B cell (primary cell): ENCODE measurements around the gene SOSTDC1. TPM values are rescaled to one million over a fixed set of nuclear protein-coding genes. Genes with fewer than 3 reads are reported as not detected.

Experiments
- ATAC-seq: fragments of 200-7000 bp; cut with Tn5 transposase; one replicate; pipeline ENCODE4 v1.10.0; 2021; ENCODE audit warnings: low read depth, mild to moderate bottlenecking, moderate number of reproducible peaks, moderate library complexity
- CTCF ChIA-PET: fragments of 350-600 bp; sonication (Branson Sonifier 250); formaldehyde crosslinking; loops from one replicate; lab custom pipeline; 2021; ENCODE audit warnings: antibody characterized with exemption, inconsistent platforms; lab: Charles Lee
- POLR2A ChIA-PET: fragments of 350-600 bp; sonication (Branson Sonifier 250); formaldehyde crosslinking; loops from one replicate; lab custom pipeline; 2021; ENCODE audit warnings: antibody characterized with exemption; lab: Charles Lee
- DNase-seq: peaks from one replicate; pipeline ENCODE4 v3.0.0; 2013
- H2AFZ ChIP-seq: 2 replicates; pipeline ENCODE4 v1.6.1; 2012; ENCODE audit warnings: mild to moderate bottlenecking, low read depth, low read length; ENCODE audit not compliant: insufficient read depth, poor library complexity, severe bottlenecking
- H3K27ac ChIP-seq, 2 donors: 1 replicate in 1 of 2; 2 replicates in 1 of 2; pipeline ENCODE4 v1.5.1; 2012 to 2013; ENCODE audit warnings: low read length in 2 of 2, mild to moderate bottlenecking in 2 of 2, moderate library complexity in 1 of 2
- H3K27me3 ChIP-seq, 4 experiments: fragments of 200-600 bp in 1 of 4; sonication (generic) in 1 of 4; replicated peaks in 1 of 4; 1 replicate in 2 of 4; 2 replicates in 2 of 4; pipeline versions ENCODE4 v1.6.1 to v1.7.0; 2013 to 2016; ENCODE audit warnings: low read length in 3 of 4, mild to moderate bottlenecking in 2 of 4, mixed read lengths in 1 of 4, moderate library complexity in 1 of 4; ENCODE audit not compliant: insufficient read depth in 4 of 4, control insufficient read depth in 3 of 4; ENCODE audit errors: control extremely low read depth in 1 of 4
- H3K36me3 ChIP-seq, 2 experiments: replicated peaks in 1 of 2; 1 replicate in 1 of 2; 2 replicates in 1 of 2; pipeline versions ENCODE4 v1.6.1 to v1.7.1; 2013; ENCODE audit warnings: low read length in 1 of 2; ENCODE audit not compliant: insufficient read depth in 2 of 2, control insufficient read depth in 1 of 2; ENCODE audit errors: control extremely low read depth in 1 of 2, extremely low read depth in 1 of 2
- H3K4me1 ChIP-seq, 2 donors: fragments of 200-600 bp in 1 of 2; sonication (generic) in 1 of 2; 1 replicate in 1 of 2; 2 replicates in 1 of 2; pipeline versions ENCODE4 v1.5.1 to v1.6.1; 2013 to 2017; ENCODE audit warnings: low read length in 2 of 2; ENCODE audit not compliant: control insufficient read depth in 2 of 2, insufficient read depth in 2 of 2
- H3K4me2 ChIP-seq: replicated peaks from 2 replicates; pipeline ENCODE3; 2012; ENCODE audit warnings: mild to moderate bottlenecking, low read depth, low read length; ENCODE audit not compliant: poor library complexity, severe bottlenecking
- H3K4me3 ChIP-seq, 5 experiments: fragments of 200-600 bp in 1 of 5; sonication (generic) in 1 of 5; 1 replicate in 3 of 5; 2 replicates in 2 of 5; pipeline versions ENCODE4 v1.5.1 to v1.7.0; 2011 to 2016; ENCODE audit warnings: low read length in 4 of 5, mild to moderate bottlenecking in 4 of 5, low read depth in 2 of 5, control low read depth in 1 of 5, moderate library complexity in 1 of 5; ENCODE audit not compliant: insufficient read depth in 1 of 5; ENCODE audit errors: control extremely low read depth in 1 of 5, extremely low read depth in 1 of 5
- H3K79me2 ChIP-seq: fragments of 200-600 bp; sonication (generic); one replicate; pipeline ENCODE4 v1.6.0; 2016; ENCODE audit warnings: low read length; ENCODE audit not compliant: control insufficient read depth, insufficient read depth
- H3K9ac ChIP-seq: fragments of 200-600 bp; sonication (generic); 2 replicates; pipeline ENCODE4 v1.6.1; 2017; ENCODE audit warnings: mild to moderate bottlenecking, low read length, moderate library complexity
- H3K9me3 ChIP-seq, 3 donors: one replicate each; pipeline versions ENCODE4 v1.6.1 to v1.7.1; 2013; ENCODE audit warnings: low read length in 2 of 3; ENCODE audit not compliant: control insufficient read depth in 2 of 3, insufficient read depth in 1 of 3; ENCODE audit errors: control extremely low read depth in 1 of 3
- H4K20me1 ChIP-seq: 2 replicates; pipeline ENCODE4 v1.6.0; 2012; ENCODE audit warnings: mild to moderate bottlenecking, low read length; ENCODE audit not compliant: insufficient read depth, control insufficient read depth, poor library complexity, severe bottlenecking
- H3K27ac Mint-ChIP-seq: one replicate; pipeline ENCODE4 v1.8.0; 2021; ENCODE audit warnings: mixed read lengths
- H3K27me3 Mint-ChIP-seq: one replicate; pipeline ENCODE4 v1.8.0; 2021; ENCODE audit warnings: mixed read lengths
- H3K4me1 Mint-ChIP-seq: one replicate; pipeline ENCODE4 v1.8.0; 2021; ENCODE audit warnings: mixed read lengths
- H3K4me3 Mint-ChIP-seq: one replicate; pipeline ENCODE4 v1.8.0; 2021; ENCODE audit warnings: mixed read lengths
- H3K9me3 Mint-ChIP-seq: one replicate; pipeline ENCODE4 v1.8.0; 2022; ENCODE audit warnings: mixed read lengths; ENCODE audit not compliant: insufficient read depth
- CTCF ChIP-seq: fragments of 200-600 bp; IDR thresholded peaks from one replicate; pipeline ENCODE4 v1.8.0; 2022; ENCODE audit warnings: antibody characterized with exemption, mild to moderate bottlenecking
- EZH2 ChIP-seq: IDR thresholded peaks from 2 replicates; pipeline ENCODE4 v1.6.1; 2012; ENCODE audit warnings: borderline replicate concordance, low read depth, mild to moderate bottlenecking, moderate library complexity, low read length; ENCODE audit not compliant: insufficient read depth, poor library complexity, severe bottlenecking
- WGBS: methylation state at CpG from one replicate; pipeline ENCODE4 v1.1.5; 2013; ENCODE audit warnings: missing lambda C conversion rate; ENCODE audit not compliant: insufficient coverage; 5-methylcytosine and 5-hydroxymethylcytosine counted together
- intact Hi-C: fragments of 100-400 bp; cut with micrococcal nuclease; formaldehyde crosslinking; loops from one replicate; pipeline ENCODE4 v1.10.0; 2022
- polyA plus RNA-seq: library from polyadenylated mRNA; depleted of rRNA; stranded (reverse); fragments of >200 nt; gene quantifications from 2 replicates; pipeline ENCODE4 v1.2.3, GENCODE V29; 2012
- total RNA-seq, 2 donors: library from RNA; stranded (reverse); fragments of 120-200 nt in 1 of 2; gene quantifications; 1 replicate in 1 of 2; 2 replicates in 1 of 2; pipeline versions ENCODE4 v1.2.3 to v1.2.4, GENCODE V29; 2013 to 2022

SOSTDC1 gene
- total and polyA plus RNA-seq, 2 donors (not counting 1 experiment from before 2014, with no cell fraction given), result not detected

DNA sequence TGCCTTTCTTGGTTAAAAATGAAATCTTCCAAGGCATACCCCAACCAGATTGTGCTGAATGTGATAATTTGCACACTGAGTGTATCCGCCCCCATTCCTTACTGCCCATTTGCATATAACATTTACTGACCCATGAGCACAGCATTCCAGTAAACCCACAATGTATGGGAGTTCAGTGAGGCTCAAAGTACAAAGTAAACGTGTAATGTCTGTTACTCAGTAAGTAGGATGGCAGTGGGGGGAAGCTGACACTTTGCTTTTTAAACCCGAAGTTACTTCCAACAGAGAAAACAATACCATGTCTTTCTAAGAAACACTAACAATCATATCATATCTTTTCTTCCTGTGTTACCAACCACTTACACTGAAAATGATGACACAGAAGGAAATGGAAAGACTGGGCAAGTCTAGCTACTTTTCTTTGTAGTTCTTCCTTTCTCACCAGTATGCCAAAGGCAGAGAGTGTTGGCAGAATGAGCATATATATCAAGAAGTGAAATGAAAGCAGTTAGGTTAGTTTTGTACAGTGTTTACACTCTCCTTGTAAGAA is 27.1 kb upstream of the SOSTDC1 start:
- no peak for ATAC-seq
- Histone ChIP-seq H2AFZ (no peak overlapping the region), H3K9ac (no peak overlapping the region), H3K79me2 (no peaks in the 10 kb centered on the region), H3K4me3 (no peak overlapping the region), H3K36me3 (no peaks in the 10 kb centered on the region), H3K4me2 (no peak overlapping the region), H3K27me3 (no peaks in the 10 kb centered on the region), H3K4me1 (no peaks in the 10 kb centered on the region), H4K20me1 (no peaks in the 10 kb centered on the region), H3K27ac (no peak overlapping the region), H3K9me3 (no peaks in the 10 kb centered on the region)
- H3K9me3 Mint-ChIP-seq, result no peaks in the 10 kb centered on the region
- TF ChIP-seq CTCF (no peak), EZH2 (no peak)
- H3K27me3 Mint-ChIP-seq, result peaks cover 11% of the 10 kb centered on the region
- H3K4me1 Mint-ChIP-seq, result no peaks in the 10 kb centered on the region
- DNase-seq, result no peak
- CTCF ChIA-PET, result no interaction called here
- H3K27ac Mint-ChIP-seq, result no peak overlapping the region
- no CpG with 5 or more reads among the region's 3 CpGs for WGBS
- POLR2A ChIA-PET, result no interaction called here
- intact Hi-C loops, result no loop called here
- H3K4me3 Mint-ChIP-seq, result no peak overlapping the region

DNA sequence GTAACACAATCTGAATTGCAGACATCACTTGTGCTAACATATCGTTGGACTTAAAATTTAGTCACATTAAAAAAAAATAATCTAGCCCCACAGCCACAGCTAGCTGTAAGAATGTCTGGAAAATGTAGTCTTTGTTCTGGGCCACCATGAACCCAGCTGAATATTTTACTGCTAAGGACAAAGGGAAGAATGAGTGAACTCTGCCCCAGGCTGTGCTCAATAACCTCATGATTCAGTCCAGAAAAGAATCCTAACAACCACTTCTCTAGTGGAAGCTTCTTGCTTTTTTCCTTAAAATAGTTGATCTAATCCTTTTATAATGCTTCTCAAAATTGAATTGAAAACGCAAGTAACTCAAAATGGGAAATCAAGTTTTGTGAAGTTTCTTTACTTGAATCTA is 25.6 kb upstream of the SOSTDC1 start:
- no peak overlapping the region for H3K4me3 Mint-ChIP-seq
- intact Hi-C loops, result no loop called here
- Histone ChIP-seq H3K4me3 (no peak overlapping the region), H4K20me1 (no peaks in the 10 kb centered on the region), H3K4me2 (no peak overlapping the region), H3K4me1 (no peaks in the 10 kb centered on the region), H3K27ac (no peak overlapping the region), H2AFZ (no peak overlapping the region), H3K9me3 (no peaks in the 10 kb centered on the region), H3K36me3 (no peaks in the 10 kb centered on the region), H3K27me3 (no peaks in the 10 kb centered on the region), H3K9ac (no peak overlapping the region), H3K79me2 (no peaks in the 10 kb centered on the region)
- POLR2A ChIA-PET, result no interaction called here
- CTCF ChIA-PET, result no interaction called here
- H3K27me3 Mint-ChIP-seq, result peaks cover 5% of the 10 kb centered on the region
- no CpG with 5 or more reads among the region's 2 CpGs for WGBS
- TF ChIP-seq CTCF (no peak), EZH2 (no peak)
- DNase-seq (no peak), ATAC-seq (no peak)
- H3K9me3 Mint-ChIP-seq, result no peaks in the 10 kb centered on the region
- no peak overlapping the region for H3K27ac Mint-ChIP-seq
- no peaks in the 10 kb centered on the region for H3K4me1 Mint-ChIP-seq
